SK-N-SH (cell line): ENCODE data around the gene SYT14.

Experiments used
- CTCF ChIP-seq: fragments of 200-600 bp; sonication (generic); IDR thresholded peaks from 2 replicates; pipeline ENCODE4 v1.6.1; 2017; ENCODE audit warnings: antibody characterized with exemption, mild to moderate bottlenecking, moderate library complexity
- EP300 ChIP-seq, 2 experiments: IDR thresholded peaks; 2 replicates each; pipeline versions ENCODE4 v1.4.0 to v1.6.1; 2012; ENCODE audit warnings: borderline replicate concordance in 1 of 2, low read depth in 1 of 2, low read length in 1 of 2
- IRF3 ChIP-seq: fragments of 150-350 bp; IDR thresholded peaks from 2 replicates; pipeline ENCODE4 v1.6.1; 2016; ENCODE audit warnings: mild to moderate bottlenecking, low read depth, low read length
- RAD21 ChIP-seq: IDR thresholded peaks from 2 replicates; pipeline ENCODE4 v1.6.1; 2012; ENCODE audit warnings: mild to moderate bottlenecking, low read length
- REST ChIP-seq: IDR thresholded peaks from 2 replicates; pipeline ENCODE4 v1.6.1; 2012; ENCODE audit warnings: mild to moderate bottlenecking, low read depth, low read length, moderate library complexity
- TAF1 ChIP-seq: IDR thresholded peaks from 2 replicates; pipeline ENCODE4 v1.6.1; 2012; ENCODE audit warnings: low read depth, mild to moderate bottlenecking, low read length, moderate library complexity, borderline replicate concordance
- USF2 ChIP-seq: fragments of 150-350 bp; IDR thresholded peaks from 2 replicates; pipeline ENCODE4 v1.6.1; 2017; ENCODE audit warnings: antibody characterized with exemption, low read length, low read depth, borderline replicate concordance
- ZBTB33 ChIP-seq: IDR thresholded peaks from 2 replicates; pipeline ENCODE4 v1.4.0; 2012; ENCODE audit warnings: low read depth, borderline replicate concordance

GRCh38 chr1:209945377-209945776 is 7.4 kb downstream of the SYT14 start:
- TF ChIP-seq CTCF (no peak), RAD21 (no peak), TAF1 (no peak), USF2 (no peak), REST (no peak), IRF3 (no peak), EP300 (IDR thresholded peaks at IDR 0.05; ENCODE audit: borderline replicate concordance in 1 of 2, low read depth in 1 of 2, low read length in 1 of 2) (no peak), ZBTB33 (no peak)
